Loucy (cell line): ENCODE results near the gene SV2B.

Experiments used
- CTCF ChIP-seq: fragments of 200-600 bp; sonication (generic); conservative IDR thresholded peaks from 2 replicates; pipeline ENCODE4 v1.5.1; 2014; ENCODE audit warnings: mild to moderate bottlenecking, antibody characterized with exemption, low read length
- EZH2phosphoT487 ChIP-seq: fragments of 200-600 bp; IDR thresholded peaks from 2 replicates; pipeline ENCODE4 v1.6.1; 2018; ENCODE audit warnings: antibody characterized with exemption, mild to moderate bottlenecking, moderate library complexity, borderline replicate concordance

GRCh38 chr15:91283155-91283554 lies 183.1 kb downstream of the SV2B start:
- TF ChIP-seq CTCF (no peak), EZH2phosphoT487 (no peak)
